ENCODE measurements around the gene RCCD1. TPM values are rescaled to one million over a fixed set of nuclear protein-coding genes. Genes with fewer than 3 reads are reported as not detected.

RCCD1 gene
- total RNA-seq, 1 donor from 2014 or later, result 14.3 TPM

DNA sequence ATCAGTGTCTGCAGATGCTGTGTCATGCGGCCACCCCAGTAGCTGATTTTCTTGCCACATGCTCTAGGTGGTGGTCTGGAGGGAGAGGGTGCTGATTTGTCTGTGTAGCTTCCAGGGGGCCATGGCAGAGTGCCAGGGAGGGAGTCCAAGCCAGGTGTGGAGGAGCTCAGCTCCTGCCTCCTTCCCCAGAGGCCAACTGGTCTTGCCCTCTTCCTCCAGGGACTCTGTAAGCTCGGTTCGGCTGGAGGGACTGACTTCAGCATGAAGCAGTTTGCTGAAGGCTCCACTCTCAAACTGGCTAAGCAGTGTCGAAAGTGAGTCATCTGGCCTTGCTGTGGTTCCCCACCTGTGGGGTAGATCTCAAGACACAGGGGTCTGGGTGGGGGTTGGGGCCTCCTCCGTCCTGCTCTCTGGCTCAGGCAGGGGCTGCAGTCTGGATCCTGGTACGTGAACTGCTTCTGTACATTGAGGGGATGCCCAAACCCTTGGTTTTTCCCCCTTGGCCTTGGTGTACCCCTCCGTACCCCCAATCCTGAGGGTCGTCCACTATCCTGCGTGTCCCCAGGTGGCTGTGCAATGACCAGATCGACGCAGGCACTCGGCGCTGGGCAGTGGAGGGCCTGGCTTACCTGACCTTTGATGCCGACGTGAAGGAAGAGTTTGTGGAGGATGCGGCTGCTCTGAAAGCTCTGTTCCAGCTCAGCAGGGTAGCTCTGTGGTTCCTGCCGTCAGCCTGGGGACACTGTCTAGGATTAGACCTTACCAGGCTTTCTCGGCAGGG lies 6.9 kb upstream of the RCCD1 start:
- H3K9me3 Mint-ChIP-seq (ENCODE audit: low read depth), result no peaks in the 10 kb centered on the region
- H3K4me1 Mint-ChIP-seq (ENCODE audit: low read depth), result no peaks in the 10 kb centered on the region
- no peak overlapping the region for H3K4me3 Mint-ChIP-seq (ENCODE audit: unreplicated experiment)
- H3K27me3 Mint-ChIP-seq (ENCODE audit: low read depth), result no peaks in the 10 kb centered on the region
- no peak for DNase-seq (ENCODE audit: low spot score)
- H3K27ac Mint-ChIP-seq (ENCODE audit: unreplicated experiment), result no peak overlapping the region
- peaks cover 28% of the 10 kb centered on the region for H3K36me3 Mint-ChIP-seq (ENCODE audit: low read depth)
- TF ChIP-seq, protein P1, sequence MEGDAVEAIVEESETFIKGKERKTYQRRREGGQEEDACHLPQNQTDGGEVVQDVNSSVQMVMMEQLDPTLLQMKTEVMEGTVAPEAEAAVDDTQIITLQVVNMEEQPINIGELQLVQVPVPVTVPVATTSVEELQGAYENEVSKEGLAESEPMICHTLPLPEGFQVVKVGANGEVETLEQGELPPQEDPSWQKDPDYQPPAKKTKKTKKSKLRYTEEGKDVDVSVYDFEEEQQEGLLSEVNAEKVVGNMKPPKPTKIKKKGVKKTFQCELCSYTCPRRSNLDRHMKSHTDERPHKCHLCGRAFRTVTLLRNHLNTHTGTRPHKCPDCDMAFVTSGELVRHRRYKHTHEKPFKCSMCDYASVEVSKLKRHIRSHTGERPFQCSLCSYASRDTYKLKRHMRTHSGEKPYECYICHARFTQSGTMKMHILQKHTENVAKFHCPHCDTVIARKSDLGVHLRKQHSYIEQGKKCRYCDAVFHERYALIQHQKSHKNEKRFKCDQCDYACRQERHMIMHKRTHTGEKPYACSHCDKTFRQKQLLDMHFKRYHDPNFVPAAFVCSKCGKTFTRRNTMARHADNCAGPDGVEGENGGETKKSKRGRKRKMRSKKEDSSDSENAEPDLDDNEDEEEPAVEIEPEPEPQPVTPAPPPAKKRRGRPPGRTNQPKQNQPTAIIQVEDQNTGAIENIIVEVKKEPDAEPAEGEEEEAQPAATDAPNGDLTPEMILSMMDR (IDR thresholded peaks at IDR 0.05), result no peak

- no peak for DNase-seq (ENCODE audit: low spot score)
- Mint-ChIP-seq H3K4me1 (ENCODE audit: low read depth) (no peaks in the 10 kb centered on the region), H3K4me3 (ENCODE audit: unreplicated experiment) (no peak overlapping the region), H3K36me3 (ENCODE audit: low read depth) (peaks cover 29% of the 10 kb centered on the region), H3K27ac (ENCODE audit: unreplicated experiment) (no peak overlapping the region), H3K9me3 (ENCODE audit: low read depth) (no peaks in the 10 kb centered on the region), H3K27me3 (ENCODE audit: low read depth) (no peaks in the 10 kb centered on the region)
- TF ChIP-seq, protein P1 (IDR thresholded peaks at IDR 0.05), result no peak
Observed at GRCh38 chr15:90948506-90948905, 6.2 kb upstream of the RCCD1 start.

GRCh38 chr15:90949979-90950675 lies 4.6 kb upstream of the RCCD1 start:
- H3K36me3 Mint-ChIP-seq (ENCODE audit: low read depth), result peaks cover 23% of the 10 kb centered on the region
- no peaks in the 10 kb centered on the region for H3K9me3 Mint-ChIP-seq (ENCODE audit: low read depth)
- H3K4me3 Mint-ChIP-seq (ENCODE audit: unreplicated experiment), result no peak overlapping the region
- TF ChIP-seq, protein P1 (IDR thresholded peaks at IDR 0.05), result no peak
- H3K27ac Mint-ChIP-seq (ENCODE audit: unreplicated experiment), result no peak overlapping the region
- H3K27me3 Mint-ChIP-seq (ENCODE audit: low read depth), result no peaks in the 10 kb centered on the region
- peaks cover 2% of the 10 kb centered on the region for H3K4me1 Mint-ChIP-seq (ENCODE audit: low read depth)
- no peak for DNase-seq (ENCODE audit: low spot score)

GRCh38 chr15:90950676-90951075 lies 4.0 kb upstream of the RCCD1 start:
- Mint-ChIP-seq H3K4me3 (ENCODE audit: unreplicated experiment) (no peak overlapping the region), H3K4me1 (ENCODE audit: low read depth) (peaks cover 4% of the 10 kb centered on the region), H3K36me3 (ENCODE audit: low read depth) (peaks cover 23% of the 10 kb centered on the region), H3K9me3 (ENCODE audit: low read depth) (no peaks in the 10 kb centered on the region), H3K27me3 (ENCODE audit: low read depth) (no peaks in the 10 kb centered on the region), H3K27ac (ENCODE audit: unreplicated experiment) (no peak overlapping the region)
- TF ChIP-seq, protein P1 (IDR thresholded peaks at IDR 0.05), result no peak
- DNase-seq (ENCODE audit: low spot score), result no peak

GRCh38 chr15:90952901-90953677 lies 1.6 kb upstream of the RCCD1 start:
- Mint-ChIP-seq H3K36me3 (ENCODE audit: low read depth) (peaks cover 17% of the 10 kb centered on the region), H3K27me3 (ENCODE audit: low read depth) (no peaks in the 10 kb centered on the region), H3K4me1 (ENCODE audit: low read depth) (peaks cover 19% of the 10 kb centered on the region), H3K27ac (ENCODE audit: unreplicated experiment) (peak overlapping the region; percentile 59), H3K9me3 (ENCODE audit: low read depth) (no peaks in the 10 kb centered on the region), H3K4me3 (ENCODE audit: unreplicated experiment) (no peak overlapping the region)
- DNase-seq (ENCODE audit: low spot score), result peak; percentile 78
- TF ChIP-seq, protein P1 (IDR thresholded peaks at IDR 0.05), result no peak
